GM19025 (cell line): Measurements from ENCODE around the gene PMEPA1.

Source experiments
- ATAC-seq: cut with Tn5 transposase; IDR thresholded peaks from one replicate; pipeline ENCODE4 v1.9.1; 2021; ENCODE audit warnings: mild to moderate bottlenecking, low read depth, moderate library complexity; ENCODE audit not compliant: unreplicated experiment

The PMEPA1 gene

GRCh38 chr20:57712851-57713504, 3.2 kb upstream of the PMEPA1 start:
- ATAC-seq, result no peak

- ATAC-seq, result no peak
Measured at GRCh38 chr20:57712341-57712740, 2.5 kb upstream of the PMEPA1 start.

- ATAC-seq, result no peak
Measured at GRCh38 chr20:57711826-57712225, 2.0 kb upstream of the PMEPA1 start.

- no peak for ATAC-seq
Measured at GRCh38 chr20:57711311-57711712, 1.5 kb upstream of the PMEPA1 start.

- no peak for ATAC-seq
Measured at GRCh38 chr20:57710841-57711240, 1.0 kb upstream of the PMEPA1 start.

- ATAC-seq, result no peak
Measured at GRCh38 chr20:57708694-57709673, 831 bp downstream of the PMEPA1 start.

- no peak for ATAC-seq
Measured at GRCh38 chr20:57707849-57708693, 1.7 kb downstream of the PMEPA1 start.

GRCh38 chr20:57707320-57707719, 2.5 kb downstream of the PMEPA1 start:
- no peak for ATAC-seq

- ATAC-seq, result no peak
Measured at GRCh38 chr20:57705127-57705899, 4.5 kb downstream of the PMEPA1 start.

GRCh38 chr20:57704245-57704644, 5.6 kb downstream of the PMEPA1 start:
- no peak for ATAC-seq

GRCh38 chr20:57703013-57703412, 6.8 kb downstream of the PMEPA1 start:
- no peak for ATAC-seq

GRCh38 chr20:57702521-57702920, 7.3 kb downstream of the PMEPA1 start:
- ATAC-seq, result no peak

GRCh38 chr20:57702091-57702490, 7.7 kb downstream of the PMEPA1 start:
- ATAC-seq, result no peak

- no peak for ATAC-seq
Measured at GRCh38 chr20:57701651-57702050, 8.2 kb downstream of the PMEPA1 start.

- no peak for ATAC-seq
Measured at GRCh38 chr20:57701090-57701489, 8.7 kb downstream of the PMEPA1 start.

GRCh38 chr20:57699395-57699794, 10.4 kb downstream of the PMEPA1 start:
- ATAC-seq, result no peak

GRCh38 chr20:57698867-57699275, 10.9 kb downstream of the PMEPA1 start:
- no peak for ATAC-seq

GRCh38 chr20:57698116-57698866, 11.5 kb downstream of the PMEPA1 start:
- ATAC-seq, result no peak

- no peak for ATAC-seq
Measured at GRCh38 chr20:57697543-57697942, 12.3 kb downstream of the PMEPA1 start.
